Stimulated activated naive CD8-positive, alpha-beta T cell treated with anti-CD3 and anti-CD28 coated beads, Interleukin-15, Interleukin-2, amounts not matched to agents 100 ng/mL and 50 ng/mL, for 24 hours (primary cell): ENCODE data around the gene KRT3.

ENCODE experiments used
- H3K27ac Mint-ChIP-seq: one replicate; pipeline ENCODE4 v1.8.0; 2021; ENCODE audit warnings: mild to moderate bottlenecking, mixed read lengths
- H3K27me3 Mint-ChIP-seq: one replicate; pipeline ENCODE4 v1.8.0; 2021; ENCODE audit warnings: mixed read lengths
- H3K36me3 Mint-ChIP-seq: one replicate; pipeline ENCODE4 v1.8.0; 2021; ENCODE audit warnings: low read depth, mixed read lengths
- H3K4me1 Mint-ChIP-seq: one replicate; pipeline ENCODE4 v1.8.0; 2021; ENCODE audit warnings: low read depth, mixed read lengths
- H3K4me3 Mint-ChIP-seq: one replicate; pipeline ENCODE4 v1.8.0; 2021; ENCODE audit warnings: mild to moderate bottlenecking, mixed read lengths
- H3K9me3 Mint-ChIP-seq: one replicate; pipeline ENCODE4 v1.8.0; 2021; ENCODE audit warnings: mixed read lengths

KRT3 gene

GRCh38 chr12:52741375-52742195 is 54.3 kb downstream of the KRT3 start:
- Mint-ChIP-seq H3K4me3 (no peak overlapping the region), H3K27ac (no peak overlapping the region), H3K27me3 (peaks cover 10% of the 10 kb centered on the region), H3K9me3 (no peaks in the 10 kb centered on the region), H3K36me3 (no peaks in the 10 kb centered on the region), H3K4me1 (no peaks in the 10 kb centered on the region)

GRCh38 chr12:52740584-52740983 is 55.3 kb downstream of the KRT3 start:
- Mint-ChIP-seq H3K4me3 (no peak overlapping the region), H3K27me3 (peaks cover 10% of the 10 kb centered on the region), H3K36me3 (no peaks in the 10 kb centered on the region), H3K27ac (no peak overlapping the region), H3K4me1 (no peaks in the 10 kb centered on the region), H3K9me3 (no peaks in the 10 kb centered on the region)

- H3K27ac Mint-ChIP-seq, result no peak overlapping the region
- no peaks in the 10 kb centered on the region for H3K36me3 Mint-ChIP-seq
- H3K4me3 Mint-ChIP-seq, result no peak overlapping the region
- H3K27me3 Mint-ChIP-seq, result peaks cover 10% of the 10 kb centered on the region
- no peaks in the 10 kb centered on the region for H3K4me1 Mint-ChIP-seq
- H3K9me3 Mint-ChIP-seq, result no peaks in the 10 kb centered on the region
Measured at GRCh38 chr12:52739963-52740362, 56.0 kb downstream of the KRT3 start.
